ENCODE measurements around the gene EXOC3.

DNA sequence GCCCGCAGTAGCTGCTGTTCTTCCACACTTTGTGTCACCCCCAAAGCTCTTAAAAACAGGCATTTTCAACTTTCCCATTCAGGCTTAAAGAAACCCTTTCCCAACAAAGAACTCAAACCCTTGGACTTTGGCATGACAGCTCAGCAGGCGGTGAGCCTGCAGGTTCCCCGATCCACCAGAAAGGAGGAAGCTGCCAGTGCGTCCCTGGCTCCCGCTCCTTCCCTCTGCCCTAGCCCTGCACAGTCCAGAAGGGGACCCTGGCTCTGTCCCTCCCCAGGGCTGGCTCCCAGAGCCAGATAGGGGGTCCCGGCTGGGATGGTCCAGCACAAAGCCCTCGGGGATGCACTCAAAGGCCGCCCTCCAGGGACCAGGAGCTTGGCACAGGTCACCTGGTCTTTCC is 71.7 kb downstream of the EXOC3 start:
- no peak for TF ChIP-seq EZH2 (IDR thresholded peaks at IDR 0.05; ENCODE audit: insufficient read depth, poor library complexity, severe bottlenecking)
- TF ChIP-seq EZH2phosphoT487 (IDR thresholded peaks at IDR 0.05; ENCODE audit: insufficient read depth, low read depth) = no peak

Measured in GM23248 (cell line).